Epithelial cell of proximal tubule (primary cell): ENCODE data around the gene NXF1. TPM values are rescaled to one million over a fixed set of nuclear protein-coding genes. Genes with fewer than 3 reads are reported as not detected.
"Not testable (repeated sequence)": the region's sequence is repeated elsewhere in the genome, so short reads cannot be mapped to it uniquely, and the experiment has no call there.

ENCODE experiments used
- DNase-seq: peaks from one replicate; pipeline ENCODE4 v3.0.0-alpha.2; 2011; ENCODE audit warnings: low read depth
- H3K4me3 ChIP-seq: 2 replicates; pipeline ENCODE4 v1.5.1; 2011; ENCODE audit warnings: low read depth, mild to moderate bottlenecking, low read length
- CTCF ChIP-seq: conservative IDR thresholded peaks from 2 replicates; pipeline ENCODE4 v1.5.1; 2012; ENCODE audit warnings: low read depth, mild to moderate bottlenecking, low read length
- total RNA-seq: library from RNA; depleted of rRNA; stranded (reverse); fragments of >200 nt; gene quantifications from 2 replicates; pipeline ENCODE4 v1.2.3, GENCODE V29; 2015

The NXF1 gene
- total RNA-seq, 1 donor from 2014 or later: 49.4 TPM

GRCh38 chr11:62782753-62783152, 22.5 kb downstream of the NXF1 start:
- H3K4me3 ChIP-seq: no peak overlapping the region
- no peak for TF ChIP-seq CTCF
- DNase-seq: no peak

- DNase-seq: no peak
- H3K4me3 ChIP-seq: no peak overlapping the region
- no peak for TF ChIP-seq CTCF
Measured at GRCh38 chr11:62778441-62778840, 26.8 kb downstream of the NXF1 start.

- no peak for TF ChIP-seq CTCF
- no peak for DNase-seq
- no peak overlapping the region for H3K4me3 ChIP-seq
Measured at GRCh38 chr11:62777389-62777788, 27.9 kb downstream of the NXF1 start.

- DNase-seq: no peak
- H3K4me3 ChIP-seq: no peak overlapping the region
- no peak for TF ChIP-seq CTCF
Measured at GRCh38 chr11:62775646-62776045, 29.6 kb downstream of the NXF1 start.

GRCh38 chr11:62774407-62774806, 30.8 kb downstream of the NXF1 start:
- DNase-seq: no peak
- TF ChIP-seq CTCF: no peak
- H3K4me3 ChIP-seq: no peak overlapping the region

GRCh38 chr11:62771144-62772021, 33.9 kb downstream of the NXF1 start, which contains the start of gene TAF6L:
Gene TAF6L (plus strand): TSS chr11:62771396. CDS start chr11:62775784, 4,388 bp downstream.
- no peak for TF ChIP-seq CTCF
- peak; percentile 70 for DNase-seq
- peak within 1 kb of the TSS; percentile 62 for H3K4me3 ChIP-seq

GRCh38 chr11:62770778-62771143, 34.5 kb downstream of the NXF1 start:
- no peak for DNase-seq
- TF ChIP-seq CTCF: no peak
- peak overlapping the region; percentile 62 for H3K4me3 ChIP-seq

- peak overlapping the region; percentile 81 for H3K4me3 ChIP-seq
- not testable (repeated sequence) for DNase-seq
Measured at GRCh38 chr11:62760867-62761227, 44.4 kb downstream of the NXF1 start.
